OCI-LY7 (cell line): Measurements from ENCODE around the gene IL1RAPL1.

Source experiments
- CTCF ChIP-seq: fragments of 200-600 bp; sonication (generic); conservative IDR thresholded peaks from 2 replicates; pipeline ENCODE4 v1.5.1; 2014; ENCODE audit warnings: mild to moderate bottlenecking, antibody characterized with exemption, low read length, moderate library complexity, mixed read lengths
- EZH2phosphoT487 ChIP-seq: fragments of 200-600 bp; sonication (generic); IDR thresholded peaks from 2 replicates; pipeline ENCODE4 v1.6.1; 2018; ENCODE audit warnings: low read depth, borderline replicate concordance, mild to moderate bottlenecking, mixed run types, antibody characterized with exemption, low read length, moderate library complexity, mixed read lengths

GRCh38 chrX:28756175-28756574, 168.9 kb downstream of the IL1RAPL1 start:
- TF ChIP-seq CTCF (no peak), EZH2phosphoT487 (no peak)
